Activated naive CD8-positive, alpha-beta T cell treated with anti-CD3 and anti-CD28 coated beads for 36 hours (primary cell): ENCODE data around the gene ZNF302. TPM values are rescaled to one million over a fixed set of nuclear protein-coding genes. Genes with fewer than 3 reads are reported as not detected.
"Not testable (repeated sequence)": the region's sequence is repeated elsewhere in the genome, so short reads cannot be mapped to it uniquely, and the experiment has no call there.

Experiments used
- DNase-seq: peaks from one replicate; pipeline ENCODE4 v3.0.0; 2021
- H3K27ac Mint-ChIP-seq: one replicate; pipeline ENCODE4 v1.8.0; 2022; ENCODE audit warnings: mild to moderate bottlenecking, moderate library complexity, mixed read lengths
- H3K27me3 Mint-ChIP-seq: one replicate; pipeline ENCODE4 v1.8.0; 2022; ENCODE audit warnings: mild to moderate bottlenecking, mixed read lengths
- H3K36me3 Mint-ChIP-seq: one replicate; pipeline ENCODE4 v1.8.0; 2021; ENCODE audit warnings: mild to moderate bottlenecking, mixed read lengths
- H3K4me1 Mint-ChIP-seq: one replicate; pipeline ENCODE4 v1.8.0; 2021; ENCODE audit warnings: mixed read lengths
- H3K4me3 Mint-ChIP-seq: one replicate; pipeline ENCODE4 v1.8.0; 2022; ENCODE audit warnings: mild to moderate bottlenecking, moderate library complexity, mixed read lengths
- H3K9me3 Mint-ChIP-seq: one replicate; pipeline ENCODE4 v1.8.0; 2022; ENCODE audit warnings: mixed read lengths
- total RNA-seq, 2 experiments: library from RNA; stranded (reverse); gene quantifications; one replicate each; pipeline ENCODE4 v1.2.3, GENCODE V29; 2021

ZNF302 gene
- total RNA-seq: 10 to 100 TPM; 14.6 to 15.5 TPM

- Mint-ChIP-seq H3K27ac (peak within 1 kb of the TSS; percentile 99), H3K9me3 (peaks cover 22% of the 10 kb centered on the region), H3K4me1 (peaks cover 22% of the 10 kb centered on the region), H3K4me3 (peak within 1 kb of the TSS; percentile 100), H3K27me3 (peaks cover 9% of the 10 kb centered on the region), H3K36me3 (peaks cover 63% of the 10 kb centered on the region)
- peak; percentile 95 for DNase-seq
Observed at GRCh38 chr19:34677386-34678084, at the start of gene ZNF302. ZNF302 (plus strand) TSS chr19:34677678; CDS start chr19:34678805, 1,127 bp downstream.

- peaks cover 23% of the 10 kb centered on the region for H3K36me3 Mint-ChIP-seq
- no peak overlapping the region for H3K4me3 Mint-ChIP-seq
- H3K4me1 Mint-ChIP-seq: no peaks in the 10 kb centered on the region
- DNase-seq: no peak
- H3K27me3 Mint-ChIP-seq: no peaks in the 10 kb centered on the region
- peaks cover 12% of the 10 kb centered on the region for H3K9me3 Mint-ChIP-seq
- H3K27ac Mint-ChIP-seq: no peak overlapping the region
Observed at GRCh38 chr19:34633802-34634201, 43.7 kb upstream of the ZNF302 start.

- peak; percentile 42 for DNase-seq
- H3K4me3 Mint-ChIP-seq: no peak overlapping the region
- H3K27ac Mint-ChIP-seq: no peak overlapping the region
- no peaks in the 10 kb centered on the region for H3K4me1 Mint-ChIP-seq
- no peaks in the 10 kb centered on the region for H3K27me3 Mint-ChIP-seq
- H3K9me3 Mint-ChIP-seq: peaks cover 6% of the 10 kb centered on the region
- H3K36me3 Mint-ChIP-seq: peaks cover 11% of the 10 kb centered on the region
Observed at GRCh38 chr19:34639491-34640085, 37.9 kb upstream of the ZNF302 start.

GRCh38 chr19:34642241-34642640 is 35.2 kb upstream of the ZNF302 start:
- no peak for DNase-seq
- no peak overlapping the region for H3K27ac Mint-ChIP-seq
- no peak overlapping the region for H3K4me3 Mint-ChIP-seq
- H3K9me3 Mint-ChIP-seq: no peaks in the 10 kb centered on the region
- H3K36me3 Mint-ChIP-seq: no peaks in the 10 kb centered on the region
- no peaks in the 10 kb centered on the region for H3K4me1 Mint-ChIP-seq
- no peaks in the 10 kb centered on the region for H3K27me3 Mint-ChIP-seq

GRCh38 chr19:34644991-34645461 is 32.5 kb upstream of the ZNF302 start:
- no peak for DNase-seq
- Mint-ChIP-seq H3K36me3 (no peaks in the 10 kb centered on the region), H3K4me3 (no peak overlapping the region), H3K9me3 (no peaks in the 10 kb centered on the region), H3K27me3 (no peaks in the 10 kb centered on the region), H3K4me1 (no peaks in the 10 kb centered on the region), H3K27ac (no peak overlapping the region)

GRCh38 chr19:34645551-34645950 is 31.9 kb upstream of the ZNF302 start:
- Mint-ChIP-seq H3K4me1 (no peaks in the 10 kb centered on the region), H3K36me3 (no peaks in the 10 kb centered on the region), H3K27me3 (no peaks in the 10 kb centered on the region), H3K9me3 (no peaks in the 10 kb centered on the region), H3K4me3 (no peak overlapping the region), H3K27ac (no peak overlapping the region)
- DNase-seq: no peak

DNA sequence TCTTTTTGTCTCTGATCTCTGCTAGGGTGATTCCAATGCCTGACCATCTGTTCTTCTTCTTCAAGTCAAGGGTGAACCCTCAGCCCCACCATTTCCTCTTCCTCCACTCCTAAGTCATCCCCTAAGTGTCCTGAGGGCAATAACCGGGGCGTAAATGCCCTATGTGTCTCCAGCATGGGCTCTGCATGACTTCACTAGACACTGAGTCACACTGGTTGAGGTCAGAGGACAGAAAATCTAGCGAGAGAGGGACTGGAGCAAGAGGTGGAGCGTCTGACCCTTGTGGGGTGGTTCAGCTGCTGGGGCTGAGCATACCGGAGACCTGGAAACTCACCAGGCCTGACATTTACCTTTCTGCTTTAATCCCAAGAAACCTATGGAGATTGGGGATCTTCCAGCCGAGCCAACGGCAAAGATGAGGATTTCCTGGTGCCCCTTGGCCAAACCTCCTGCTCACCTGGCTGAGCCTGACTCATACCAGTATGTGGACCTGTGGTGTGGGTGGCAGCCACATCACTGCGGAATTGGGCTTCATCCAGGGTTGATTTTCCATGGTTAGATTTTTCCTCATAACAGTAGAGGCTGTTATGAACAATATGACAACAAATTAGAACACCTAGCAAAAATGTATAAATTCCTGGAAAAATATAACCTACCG is 27.5 kb upstream of the ZNF302 start:
- H3K4me1 Mint-ChIP-seq: peaks cover 2% of the 10 kb centered on the region
- H3K27me3 Mint-ChIP-seq: no peaks in the 10 kb centered on the region

GRCh38 chr19:34651747-34652146 is 25.7 kb upstream of the ZNF302 start:
- Mint-ChIP-seq H3K9me3 (peaks cover 14% of the 10 kb centered on the region), H3K4me1 (peaks cover 2% of the 10 kb centered on the region), H3K27me3 (no peaks in the 10 kb centered on the region), H3K4me3 (no peak overlapping the region), H3K36me3 (peaks cover 7% of the 10 kb centered on the region), H3K27ac (no peak overlapping the region)
- DNase-seq: no peak

More for the DNA sequence above, 27.5 kb upstream of the ZNF302 start:
- peaks cover 2% of the 10 kb centered on the region for H3K36me3 Mint-ChIP-seq
- no peak for DNase-seq
- peaks cover 8% of the 10 kb centered on the region for H3K9me3 Mint-ChIP-seq
- H3K4me3 Mint-ChIP-seq: no peak overlapping the region
- H3K27ac Mint-ChIP-seq: no peak overlapping the region

DNA sequence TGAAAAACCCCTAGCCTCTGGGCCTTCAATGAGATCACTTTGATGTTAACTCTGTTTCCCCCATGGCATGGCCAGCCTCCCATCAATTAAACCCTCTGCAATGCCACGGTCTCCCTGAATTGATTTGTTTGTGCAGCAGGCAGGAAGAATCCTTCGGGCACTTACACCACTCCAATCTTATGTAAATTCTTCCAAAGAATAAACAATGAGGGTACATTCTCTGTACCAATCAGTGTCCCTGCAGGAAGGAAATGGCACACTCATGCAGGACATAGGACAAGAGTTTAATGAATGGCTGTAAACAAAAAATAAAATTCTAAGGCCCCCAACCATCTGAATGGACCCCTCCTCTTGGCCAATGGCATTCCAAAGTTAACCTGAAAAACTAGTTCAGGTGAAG is 22.7 kb upstream of the ZNF302 start:
- Mint-ChIP-seq H3K9me3 (peaks cover 22% of the 10 kb centered on the region), H3K4me1 (peaks cover 2% of the 10 kb centered on the region), H3K36me3 (peaks cover 13% of the 10 kb centered on the region), H3K4me3 (no peak overlapping the region), H3K27ac (no peak overlapping the region), H3K27me3 (no peaks in the 10 kb centered on the region)
- no peak for DNase-seq

DNA sequence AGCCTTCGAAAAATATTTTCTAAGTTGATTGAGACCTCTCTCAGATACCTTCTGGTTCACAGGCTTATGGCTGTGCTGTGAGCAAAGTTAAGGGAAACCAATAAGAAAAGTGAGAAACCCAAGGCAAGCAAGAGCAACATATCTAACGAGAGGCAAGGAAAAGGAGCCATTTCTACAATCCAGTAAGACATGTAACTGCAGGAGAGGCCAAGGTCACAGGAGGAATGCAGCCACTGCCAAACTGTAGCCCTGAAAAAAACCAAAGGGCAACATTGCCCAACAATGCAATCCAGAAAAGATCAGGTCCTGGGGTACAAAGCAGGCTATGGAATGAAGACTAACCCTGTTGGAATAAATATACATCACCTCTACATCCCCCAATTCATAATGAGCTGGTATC is 21.8 kb upstream of the ZNF302 start:
- H3K27ac Mint-ChIP-seq: no peak overlapping the region
- peaks cover 22% of the 10 kb centered on the region for H3K9me3 Mint-ChIP-seq
- no peak for DNase-seq
- H3K36me3 Mint-ChIP-seq: peaks cover 13% of the 10 kb centered on the region
- peaks cover 2% of the 10 kb centered on the region for H3K4me1 Mint-ChIP-seq
- H3K27me3 Mint-ChIP-seq: no peaks in the 10 kb centered on the region
- H3K4me3 Mint-ChIP-seq: no peak overlapping the region

- Mint-ChIP-seq H3K4me3 (no peak overlapping the region), H3K27ac (no peak overlapping the region), H3K27me3 (no peaks in the 10 kb centered on the region), H3K36me3 (peaks cover 10% of the 10 kb centered on the region), H3K9me3 (peaks cover 10% of the 10 kb centered on the region), H3K4me1 (peaks cover 11% of the 10 kb centered on the region)
- no peak for DNase-seq
Observed at GRCh38 chr19:34661357-34661756, 16.1 kb upstream of the ZNF302 start.

DNA sequence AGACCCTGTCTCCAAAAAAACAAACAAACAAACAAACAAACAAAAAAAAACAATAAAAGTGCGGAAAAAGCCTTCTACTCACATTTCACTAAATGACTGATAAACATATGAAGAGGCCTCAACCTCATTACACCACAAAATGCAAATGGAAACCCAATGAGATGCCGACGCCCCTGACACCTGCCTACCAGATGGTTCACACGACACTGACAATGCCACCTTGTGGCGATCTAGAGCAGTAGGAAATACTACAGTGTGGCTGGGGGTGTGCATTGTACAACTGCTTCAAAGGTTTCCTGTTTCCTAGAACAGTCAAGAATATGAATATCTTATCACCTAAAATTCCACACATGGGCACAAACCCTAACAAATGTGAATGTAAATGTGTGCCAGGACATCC is 14.6 kb upstream of the ZNF302 start:
- Mint-ChIP-seq H3K4me1 (peaks cover 16% of the 10 kb centered on the region), H3K27me3 (no peaks in the 10 kb centered on the region), H3K4me3 (no peak overlapping the region), H3K9me3 (peaks cover 4% of the 10 kb centered on the region), H3K27ac (no peak overlapping the region), H3K36me3 (peaks cover 4% of the 10 kb centered on the region)
- DNase-seq: peak; percentile 31

DNA sequence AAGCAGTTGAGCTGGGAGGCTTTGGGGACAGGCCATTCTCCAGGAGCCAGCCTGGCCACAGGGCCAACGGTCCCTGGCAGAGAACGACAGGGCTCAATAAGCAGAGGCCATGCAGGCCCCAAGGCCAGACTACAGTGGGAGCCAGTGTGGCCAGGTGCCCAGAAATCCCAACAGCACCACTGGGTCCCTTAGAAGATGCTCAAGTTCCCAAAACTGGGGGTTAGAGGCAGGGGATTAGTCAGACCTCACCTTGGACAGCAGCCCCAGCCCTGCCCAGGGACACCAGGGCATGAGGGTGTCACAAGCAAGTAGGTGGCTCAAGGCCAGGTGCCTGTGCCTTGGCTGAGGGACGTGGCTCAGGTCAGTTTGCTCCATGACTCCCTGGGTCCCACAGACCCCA is 13.3 kb upstream of the ZNF302 start:
- Mint-ChIP-seq H3K27me3 (no peaks in the 10 kb centered on the region), H3K9me3 (peaks cover 1% of the 10 kb centered on the region), H3K27ac (no peak overlapping the region), H3K4me1 (peaks cover 16% of the 10 kb centered on the region), H3K36me3 (peaks cover 4% of the 10 kb centered on the region), H3K4me3 (no peak overlapping the region)
- DNase-seq: no peak

GRCh38 chr19:34664870-34665269 is 12.6 kb upstream of the ZNF302 start:
- Mint-ChIP-seq H3K4me1 (peaks cover 16% of the 10 kb centered on the region), H3K9me3 (peaks cover 1% of the 10 kb centered on the region), H3K4me3 (no peak overlapping the region), H3K36me3 (peaks cover 4% of the 10 kb centered on the region), H3K27me3 (no peaks in the 10 kb centered on the region), H3K27ac (no peak overlapping the region)
- DNase-seq: no peak

DNA sequence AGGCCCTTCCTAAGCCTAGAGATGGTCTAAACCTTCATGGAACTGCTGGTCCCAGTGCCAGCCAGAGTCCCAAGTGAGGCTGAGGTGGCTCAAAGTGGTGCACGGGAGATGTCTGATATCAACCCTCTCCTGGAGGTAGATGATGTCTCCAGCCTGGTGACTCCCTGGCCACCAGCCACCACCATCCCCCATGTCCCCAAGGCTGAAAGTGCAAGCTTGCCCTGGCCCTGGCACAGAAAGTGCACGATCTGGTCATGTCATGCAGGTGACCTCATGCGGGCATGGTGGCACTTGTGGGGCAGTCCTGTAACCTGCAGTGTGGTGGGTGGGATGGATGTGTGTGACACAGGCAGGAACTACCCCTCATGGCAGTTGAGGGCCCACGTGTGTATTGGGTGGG is 12.2 kb upstream of the ZNF302 start:
- not testable (repeated sequence) for H3K27ac Mint-ChIP-seq, H3K9me3 Mint-ChIP-seq, DNase-seq, H3K4me3 Mint-ChIP-seq, H3K36me3 Mint-ChIP-seq, H3K27me3 Mint-ChIP-seq
- peaks cover 16% of the 10 kb centered on the region for H3K4me1 Mint-ChIP-seq
